Epithelial cell of proximal tubule (primary cell): ENCODE data around the gene LYST. TPM values are rescaled to one million over a fixed set of nuclear protein-coding genes. Genes with fewer than 3 reads are reported as not detected.

Experiments
- DNase-seq: peaks from one replicate; pipeline ENCODE4 v3.0.0-alpha.2; 2011; ENCODE audit warnings: low read depth
- H3K4me3 ChIP-seq: 2 replicates; pipeline ENCODE4 v1.5.1; 2011; ENCODE audit warnings: low read depth, mild to moderate bottlenecking, low read length
- total RNA-seq: library from RNA; depleted of rRNA; stranded (reverse); fragments of >200 nt; gene quantifications from 2 replicates; pipeline ENCODE4 v1.2.3, GENCODE V29; 2015
- TF ChIP-seq, protein P1 (sequence below): conservative IDR thresholded peaks from 2 replicates; pipeline ENCODE4 v1.5.1; 2012; ENCODE audit warnings: low read depth, mild to moderate bottlenecking, low read length

The LYST gene
- total RNA-seq, 1 donor from 2014 or later: 10.3 TPM

DNA sequence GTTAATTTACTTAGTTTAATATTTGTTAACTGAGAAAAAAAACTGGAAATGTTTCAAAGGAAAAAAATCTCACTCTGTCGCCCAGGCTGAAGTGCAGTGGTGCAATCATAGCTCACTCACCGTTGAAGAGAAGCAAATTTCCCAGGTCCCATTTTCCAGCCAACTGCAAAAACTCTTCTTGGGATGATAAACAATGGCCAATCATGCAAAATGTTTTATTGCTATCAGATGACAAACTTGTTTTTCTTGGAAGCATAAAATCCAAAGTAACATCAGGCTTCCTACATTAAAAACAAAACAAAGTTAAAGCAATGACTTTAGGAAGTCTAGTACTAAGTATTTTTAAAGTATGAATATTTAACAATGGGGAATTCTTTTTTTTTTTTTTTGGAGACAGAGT lies 84.9 kb downstream of the LYST start:
- no peak for DNase-seq
- no peak overlapping the region for H3K4me3 ChIP-seq
- TF ChIP-seq, protein P1, sequence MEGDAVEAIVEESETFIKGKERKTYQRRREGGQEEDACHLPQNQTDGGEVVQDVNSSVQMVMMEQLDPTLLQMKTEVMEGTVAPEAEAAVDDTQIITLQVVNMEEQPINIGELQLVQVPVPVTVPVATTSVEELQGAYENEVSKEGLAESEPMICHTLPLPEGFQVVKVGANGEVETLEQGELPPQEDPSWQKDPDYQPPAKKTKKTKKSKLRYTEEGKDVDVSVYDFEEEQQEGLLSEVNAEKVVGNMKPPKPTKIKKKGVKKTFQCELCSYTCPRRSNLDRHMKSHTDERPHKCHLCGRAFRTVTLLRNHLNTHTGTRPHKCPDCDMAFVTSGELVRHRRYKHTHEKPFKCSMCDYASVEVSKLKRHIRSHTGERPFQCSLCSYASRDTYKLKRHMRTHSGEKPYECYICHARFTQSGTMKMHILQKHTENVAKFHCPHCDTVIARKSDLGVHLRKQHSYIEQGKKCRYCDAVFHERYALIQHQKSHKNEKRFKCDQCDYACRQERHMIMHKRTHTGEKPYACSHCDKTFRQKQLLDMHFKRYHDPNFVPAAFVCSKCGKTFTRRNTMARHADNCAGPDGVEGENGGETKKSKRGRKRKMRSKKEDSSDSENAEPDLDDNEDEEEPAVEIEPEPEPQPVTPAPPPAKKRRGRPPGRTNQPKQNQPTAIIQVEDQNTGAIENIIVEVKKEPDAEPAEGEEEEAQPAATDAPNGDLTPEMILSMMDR: no peak

DNA sequence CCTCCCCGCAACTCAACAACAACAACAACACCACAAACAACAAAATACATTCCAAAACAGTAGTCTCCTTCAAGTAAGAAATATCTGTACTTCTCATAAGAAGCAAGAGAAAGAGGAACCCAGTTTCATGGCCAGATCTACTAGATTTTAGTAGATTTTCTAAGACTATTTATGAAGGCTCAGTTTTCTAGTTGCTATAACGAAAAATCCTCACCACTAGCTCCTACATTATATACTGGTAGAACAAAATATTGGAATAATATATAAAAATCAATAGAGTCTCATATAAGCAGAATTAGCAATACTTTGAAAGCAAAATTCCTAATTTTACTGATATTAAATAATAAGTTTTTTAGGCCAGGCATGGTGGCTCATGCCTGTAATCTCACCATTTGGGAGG lies 86.9 kb downstream of the LYST start:
- DNase-seq: no peak
- TF ChIP-seq, protein P1: no peak
- H3K4me3 ChIP-seq: no peak overlapping the region

DNA sequence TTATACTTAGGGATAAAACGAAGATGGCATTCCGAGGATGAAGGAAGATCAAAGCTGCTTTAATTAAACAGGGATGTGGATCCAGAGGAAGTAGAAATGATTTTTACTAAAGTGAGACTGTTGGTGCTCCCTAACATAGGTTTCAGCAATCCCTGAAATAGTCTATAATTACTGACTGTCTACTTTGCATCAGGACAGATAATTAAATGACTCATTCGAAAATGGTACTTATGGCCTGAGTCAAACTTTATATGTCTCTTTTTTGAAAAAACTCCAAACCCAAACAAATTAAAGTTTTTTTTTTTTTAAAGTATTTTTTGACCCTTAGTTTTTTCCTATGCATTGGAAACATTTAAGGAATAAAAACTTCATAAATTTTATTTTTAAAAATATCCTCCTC lies 90.3 kb downstream of the LYST start:
- no peak overlapping the region for H3K4me3 ChIP-seq
- TF ChIP-seq, protein P1: no peak
- no peak for DNase-seq

DNA sequence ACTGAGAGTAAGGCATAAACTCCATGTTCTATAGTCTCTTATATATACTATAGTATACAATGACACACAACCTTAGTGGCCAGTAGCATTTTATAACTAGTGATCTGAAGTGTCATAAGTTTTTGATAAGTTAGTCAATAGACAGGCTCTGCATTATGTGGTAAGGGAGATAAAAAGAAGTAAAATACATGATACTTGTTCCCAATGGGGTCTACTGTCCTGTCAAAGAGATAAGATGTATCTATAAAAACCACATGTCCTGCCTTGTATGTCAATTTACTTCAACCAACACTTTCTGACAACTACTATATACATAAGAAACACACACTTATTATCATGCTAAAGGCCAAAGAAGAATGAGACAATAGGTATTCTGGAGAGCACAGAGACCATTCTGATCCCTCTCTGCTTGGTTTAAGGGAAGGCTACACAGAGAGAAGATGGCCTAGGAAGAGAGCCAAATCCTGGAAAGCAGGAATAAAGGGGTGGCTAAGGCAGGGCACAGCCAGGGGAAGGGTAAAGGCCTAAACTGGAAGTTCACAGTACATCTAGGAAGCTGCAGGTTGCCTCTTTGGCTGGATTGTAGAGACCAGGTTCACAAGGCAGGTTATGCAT lies 91.4 kb downstream of the LYST start:
- TF ChIP-seq, protein P1: no peak
- no peak for DNase-seq
- H3K4me3 ChIP-seq: no peak overlapping the region

DNA sequence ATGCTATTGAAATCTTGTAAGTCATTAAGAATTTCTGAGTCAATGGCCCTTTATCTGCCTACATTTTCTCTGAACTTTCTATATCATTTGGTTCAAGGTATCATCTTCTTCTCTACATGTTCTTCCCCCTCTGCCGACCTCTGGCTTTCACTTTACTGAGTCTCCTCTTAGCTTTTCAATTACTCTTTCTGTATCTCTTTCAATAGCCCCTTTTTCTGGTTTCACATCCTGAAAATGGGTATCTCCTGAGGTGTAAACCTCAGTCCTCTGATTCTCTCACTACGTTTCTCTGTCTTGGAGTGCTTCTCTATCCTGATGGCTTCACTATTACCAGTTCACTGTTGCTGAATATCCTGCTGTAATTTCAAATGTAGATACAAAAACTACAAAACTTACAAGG lies 98.9 kb downstream of the LYST start:
- no peak for DNase-seq
- TF ChIP-seq, protein P1: no peak
- H3K4me3 ChIP-seq: no peak overlapping the region

DNA sequence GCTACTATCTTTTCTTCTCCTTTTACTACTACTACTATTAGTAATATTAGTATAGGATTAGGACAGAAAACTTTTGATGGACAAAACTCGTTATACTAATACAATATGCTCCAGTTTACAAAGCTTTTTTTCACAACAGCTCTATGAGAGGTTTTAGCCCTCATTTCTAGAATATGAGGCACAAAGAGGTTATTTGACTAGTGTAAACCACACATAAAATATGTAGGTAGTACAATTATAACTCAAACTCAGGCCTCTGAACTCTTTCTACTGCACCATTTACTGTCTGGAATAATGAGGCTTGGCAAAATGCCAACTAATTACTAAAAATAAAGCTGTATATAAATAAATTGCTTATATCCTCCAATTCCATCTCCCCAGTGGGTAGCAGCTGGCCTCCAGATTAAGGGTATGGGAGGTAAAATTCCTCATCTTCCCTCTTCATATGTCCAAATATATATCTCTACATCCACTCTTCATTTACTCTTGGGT lies 99.9 kb downstream of the LYST start:
- TF ChIP-seq, protein P1: no peak
- no peak for DNase-seq
- no peak overlapping the region for H3K4me3 ChIP-seq

DNA sequence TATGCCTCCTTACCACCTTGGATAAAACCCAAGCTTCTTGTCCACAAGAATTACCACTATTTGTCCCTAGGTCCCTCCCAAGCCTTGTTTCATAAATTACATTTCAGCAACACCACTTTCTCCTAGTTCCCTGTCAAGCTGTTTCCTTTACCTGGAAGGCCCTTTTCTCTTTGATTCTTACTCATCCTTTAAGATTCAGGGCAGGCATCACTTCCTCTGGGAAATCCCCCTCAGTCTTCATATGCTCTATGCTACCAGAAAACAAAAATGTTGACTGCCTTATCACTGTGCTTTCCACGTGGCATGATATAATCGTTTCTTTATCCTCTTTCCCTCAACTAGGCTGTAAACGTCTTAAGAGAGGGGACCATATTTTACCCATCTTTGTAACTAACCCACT lies 102.7 kb downstream of the LYST start:
- H3K4me3 ChIP-seq: no peak overlapping the region
- no peak for DNase-seq
- TF ChIP-seq, protein P1: no peak
